ENCODE data around the gene OSBPL5.

OSBPL5 gene

GRCh38 chr11:3197878-3198528 lies 32.9 kb upstream of the OSBPL5 start:
- no peak for DNase-seq

GRCh38 chr11:3197044-3197695 lies 32.1 kb upstream of the OSBPL5 start:
- DNase-seq: no peak

GRCh38 chr11:3196161-3197043 lies 31.3 kb upstream of the OSBPL5 start:
- DNase-seq: no peak

- no peak for DNase-seq
These were observed 30.4 kb upstream of the OSBPL5 start for GRCh38 chr11:3195251-3196160.

GRCh38 chr11:3194016-3194816 lies 29.1 kb upstream of the OSBPL5 start:
- DNase-seq: no peak

- DNase-seq: no peak
These were observed 28.4 kb upstream of the OSBPL5 start for GRCh38 chr11:3193373-3194015.

- no peak for DNase-seq
These were observed 27.6 kb upstream of the OSBPL5 start for GRCh38 chr11:3192511-3193372.

- DNase-seq: no peak
These were observed 26.6 kb upstream of the OSBPL5 start for GRCh38 chr11:3191586-3192324.

- no peak for DNase-seq
These were observed 25.5 kb upstream of the OSBPL5 start for GRCh38 chr11:3190600-3190999.

GRCh38 chr11:3189886-3190583 lies 24.9 kb upstream of the OSBPL5 start:
- no peak for DNase-seq

- DNase-seq: no peak
These were observed 24.2 kb upstream of the OSBPL5 start for GRCh38 chr11:3189196-3189843.

- no peak for DNase-seq
These were observed 23.5 kb upstream of the OSBPL5 start for GRCh38 chr11:3188496-3189195.

GRCh38 chr11:3186166-3186953 lies 21.2 kb upstream of the OSBPL5 start:
- DNase-seq: no peak

GRCh38 chr11:3184732-3185347 lies 19.7 kb upstream of the OSBPL5 start:
- no peak for DNase-seq

GRCh38 chr11:3183523-3183922 lies 18.4 kb upstream of the OSBPL5 start:
- DNase-seq: no peak

GRCh38 chr11:3182462-3182852 lies 17.3 kb upstream of the OSBPL5 start:
- no peak for DNase-seq

Measured in NCI-H1930 (cell line).